A549 treated with CpdA at 1 μM for 4 hours (cell line): ENCODE data around the gene GTF2IRD2. TPM values are rescaled to one million over a fixed set of nuclear protein-coding genes. Genes with fewer than 3 reads are reported as not detected.

Experiments
- total RNA-seq: library from RNA; stranded (reverse); fragments of 200-300 nt; extraction: Qiagen RNA extraction; gene quantifications from 5 replicates; pipeline ENCODE4 v1.2.3, GENCODE V29; 2022; ENCODE audit warnings: low read depth

GTF2IRD2 gene
- 1.7 to 7.2 TPM (median 6.6 TPM) in 5 replicates for total RNA-seq

GRCh38 chr7:74850833-74851721 is at the start of gene GTF2IRD2:
Gene GTF2IRD2, minus strand, starts transcription at chr7:74851605. Its CDS starts 15,227 bp downstream, at chr7:74836378.

GRCh38 chr7:74773760-74774750 is 77.3 kb downstream of the GTF2IRD2 start, which contains the start of gene NCF1:
Gene NCF1, plus strand, starts transcription at chr7:74774011. Its CDS starts 21 bp downstream, at chr7:74774032.

Other genes with a start within 250 kb of the GTF2IRD2 start
- gene GTF2I, start 193.9 kb downstream of the GTF2IRD2 start, total RNA-seq = 76.3 to 97.6 TPM (median 95.3 TPM) in 5 replicates
- 0.08 to 0.12 TPM (median 0.10 TPM) in 4 of 5 replicates, not detected in the other for gene NCF1, start 77.6 kb downstream of the GTF2IRD2 start, total RNA-seq
- gene CASTOR2, start 113.1 kb upstream of the GTF2IRD2 start, total RNA-seq = 2.3 to 3.2 TPM (median 2.8 TPM) in 5 replicates
- 60.2 to 68.0 TPM (median 64.1 TPM) in 5 replicates for gene RCC1L, start 222.2 kb upstream of the GTF2IRD2 start, total RNA-seq
- gene GTF2IRD2B, start 241.0 kb upstream of the GTF2IRD2 start, total RNA-seq = 8.1 to 13.9 TPM (median 10.7 TPM) in 5 replicates